Measurements from ENCODE around the gene BTAF1. TPM values are rescaled to one million over a fixed set of nuclear protein-coding genes. Genes with fewer than 3 reads are reported as not detected.

Gene BTAF1
- total RNA-seq, 1 experiment from 2014 or later = 49.6 TPM

- CTCF ChIA-PET = interaction anchor here (0.7 kb wide), 1 partner anchor 322 kb away, joined by 3 read pairs; no protein-coding TSS in a partner anchor
- Mint-ChIP-seq H3K9me3 (no peaks in the 10 kb centered on the region), H3K4me1 (peaks cover 13% of the 10 kb centered on the region), H3K4me3 (no peak overlapping the region), H3K36me3 (peaks cover 34% of the 10 kb centered on the region), H3K27me3 (ENCODE audit: low read depth) (no peaks in the 10 kb centered on the region), H3K27ac (peak overlapping the region; percentile 91)
- no peak for ATAC-seq
- no peak for DNase-seq (ENCODE audit: low spot score)
- TF ChIP-seq ESRRA (CRISPR knock-in tag; IDR thresholded peaks at IDR 0.05; ENCODE audit: borderline replicate concordance) = no peak
- TF ChIP-seq TCF7 (CRISPR knock-in tag; IDR thresholded peaks at IDR 0.05; ENCODE audit: low read depth) = no peak
- no peak for TF ChIP-seq PREB (CRISPR knock-in tag; IDR thresholded peaks at IDR 0.05; ENCODE audit: borderline replicate concordance)
- TF ChIP-seq ZNF232 (CRISPR knock-in tag; IDR thresholded peaks at IDR 0.05) = no peak
- no peak for TF ChIP-seq EMX1 (CRISPR knock-in tag; IDR thresholded peaks at IDR 0.05)
- no peak for TF ChIP-seq ERG (CRISPR knock-in tag; IDR thresholded peaks at IDR 0.05)
- TF ChIP-seq OVOL2 (CRISPR knock-in tag; IDR thresholded peaks at IDR 0.05; ENCODE audit: borderline replicate concordance) = no peak
- no peak for TF ChIP-seq FOXJ3 (CRISPR knock-in tag; IDR thresholded peaks at IDR 0.05; ENCODE audit: borderline replicate concordance)
- TF ChIP-seq GTF2I (CRISPR knock-in tag; conservative IDR thresholded peaks at IDR 0.05) = no peak
- no peak for TF ChIP-seq JAZF1 (CRISPR knock-in tag; IDR thresholded peaks at IDR 0.05)
- no peak for TF ChIP-seq GRHL2 (CRISPR knock-in tag; IDR thresholded peaks at IDR 0.05; ENCODE audit: insufficient replicate concordance, severe bottlenecking)
- no peak for TF ChIP-seq ZNF425 (CRISPR knock-in tag; conservative IDR thresholded peaks at IDR 0.05)
- TF ChIP-seq ZNF263 (CRISPR knock-in tag; IDR thresholded peaks at IDR 0.05; ENCODE audit: low read depth) = no peak
- TF ChIP-seq ATF3 (CRISPR knock-in tag; conservative IDR thresholded peaks at IDR 0.05) = no peak
- TF ChIP-seq CBFB (CRISPR knock-in tag; IDR thresholded peaks at IDR 0.05; ENCODE audit: low read depth) = no peak
- TF ChIP-seq, protein P1, sequence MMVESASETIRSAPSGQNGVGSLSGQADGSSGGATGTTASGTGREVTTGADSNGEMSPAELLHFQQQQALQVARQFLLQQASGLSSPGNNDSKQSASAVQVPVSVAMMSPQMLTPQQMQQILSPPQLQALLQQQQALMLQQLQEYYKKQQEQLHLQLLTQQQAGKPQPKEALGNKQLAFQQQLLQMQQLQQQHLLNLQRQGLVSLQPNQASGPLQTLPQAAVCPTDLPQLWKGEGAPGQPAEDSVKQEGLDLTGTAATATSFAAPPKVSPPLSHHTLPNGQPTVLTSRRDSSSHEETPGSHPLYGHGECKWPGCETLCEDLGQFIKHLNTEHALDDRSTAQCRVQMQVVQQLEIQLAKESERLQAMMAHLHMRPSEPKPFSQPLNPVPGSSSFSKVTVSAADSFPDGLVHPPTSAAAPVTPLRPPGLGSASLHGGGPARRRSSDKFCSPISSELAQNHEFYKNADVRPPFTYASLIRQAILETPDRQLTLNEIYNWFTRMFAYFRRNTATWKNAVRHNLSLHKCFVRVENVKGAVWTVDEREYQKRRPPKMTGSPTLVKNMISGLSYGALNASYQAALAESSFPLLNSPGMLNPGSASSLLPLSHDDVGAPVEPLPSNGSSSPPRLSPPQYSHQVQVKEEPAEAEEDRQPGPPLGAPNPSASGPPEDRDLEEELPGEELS (CRISPR knock-in tag; IDR thresholded peaks at IDR 0.05) = no peak
- TF ChIP-seq E2F1 (CRISPR knock-in tag; IDR thresholded peaks at IDR 0.05) = no peak
- TF ChIP-seq ZBTB21 (CRISPR knock-in tag; IDR thresholded peaks at IDR 0.05; ENCODE audit: borderline replicate concordance) = no peak
- TF ChIP-seq, protein P2, sequence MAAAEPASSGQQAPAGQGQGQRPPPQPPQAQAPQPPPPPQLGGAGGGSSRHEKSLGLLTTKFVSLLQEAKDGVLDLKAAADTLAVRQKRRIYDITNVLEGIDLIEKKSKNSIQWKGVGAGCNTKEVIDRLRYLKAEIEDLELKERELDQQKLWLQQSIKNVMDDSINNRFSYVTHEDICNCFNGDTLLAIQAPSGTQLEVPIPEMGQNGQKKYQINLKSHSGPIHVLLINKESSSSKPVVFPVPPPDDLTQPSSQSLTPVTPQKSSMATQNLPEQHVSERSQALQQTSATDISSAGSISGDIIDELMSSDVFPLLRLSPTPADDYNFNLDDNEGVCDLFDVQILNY (CRISPR knock-in tag; IDR thresholded peaks at IDR 0.05) = no peak
- POLR2A ChIA-PET = no interaction called here
These were observed 45.7 kb downstream of the BTAF1 start for GRCh38 chr10:91969297-91969696.
